HK-2 (cell line): ENCODE measurements around the gene SPATA31C1.
"Not testable (repeated sequence)": the region's sequence is repeated elsewhere in the genome, so short reads cannot be mapped to it uniquely, and the experiment has no call there.

Experiments used
- DNase-seq: peaks from one replicate; pipeline ENCODE4 v3.0.0-alpha.2; 2018; ENCODE audit not compliant: unreplicated experiment

SPATA31C1 gene

GRCh38 chr9:87937918-87938317, 20.2 kb downstream of the SPATA31C1 start:
- not testable (repeated sequence) for DNase-seq

DNA sequence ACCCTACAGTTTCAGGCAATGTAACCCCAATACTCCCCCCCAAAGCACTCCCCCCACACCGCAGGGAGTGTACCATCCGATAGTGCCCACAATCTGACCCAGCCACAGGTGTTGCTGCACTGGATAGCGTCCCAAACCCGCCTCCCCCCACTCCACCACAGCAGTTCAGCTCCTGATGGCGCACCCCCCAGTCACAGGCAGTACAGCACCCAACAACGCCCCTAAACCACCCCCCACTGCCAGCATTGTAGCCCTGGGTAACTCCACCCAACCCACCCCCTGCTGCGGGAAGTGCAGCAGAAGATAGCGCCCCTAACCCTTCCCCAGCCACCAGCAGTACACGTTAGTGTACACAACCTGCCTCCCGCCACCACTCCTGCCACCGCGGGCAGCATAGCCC, 20.6 kb downstream of the SPATA31C1 start:
- DNase-seq: not testable (repeated sequence)

GRCh38 chr9:87939096-87939495, 21.3 kb downstream of the SPATA31C1 start:
- not testable (repeated sequence) for DNase-seq

GRCh38 chr9:87944096-87944495, 26.3 kb downstream of the SPATA31C1 start:
- DNase-seq: no peak

- DNase-seq: no peak
These were observed 26.9 kb downstream of the SPATA31C1 start for GRCh38 chr9:87944682-87945081.

DNA sequence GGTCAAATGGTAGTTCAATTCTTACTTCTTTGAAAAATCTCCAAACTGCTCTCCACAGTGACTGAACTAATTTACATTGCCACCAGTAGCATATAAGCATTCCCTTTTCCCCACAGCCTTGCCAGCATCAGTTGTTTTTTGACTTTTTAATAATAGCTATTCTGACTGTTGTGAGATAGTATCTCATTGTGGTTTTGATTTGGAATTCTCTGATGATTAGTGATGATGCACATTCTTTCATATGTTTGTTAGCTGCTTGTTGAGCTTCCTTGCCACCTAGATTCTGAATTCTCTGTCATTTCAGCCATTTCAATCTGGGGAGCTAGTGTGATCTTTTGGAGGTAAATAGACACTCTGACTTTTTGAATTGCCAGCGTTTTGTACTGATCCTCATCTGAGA, 32.5 kb downstream of the SPATA31C1 start:
- DNase-seq: no peak

DNA sequence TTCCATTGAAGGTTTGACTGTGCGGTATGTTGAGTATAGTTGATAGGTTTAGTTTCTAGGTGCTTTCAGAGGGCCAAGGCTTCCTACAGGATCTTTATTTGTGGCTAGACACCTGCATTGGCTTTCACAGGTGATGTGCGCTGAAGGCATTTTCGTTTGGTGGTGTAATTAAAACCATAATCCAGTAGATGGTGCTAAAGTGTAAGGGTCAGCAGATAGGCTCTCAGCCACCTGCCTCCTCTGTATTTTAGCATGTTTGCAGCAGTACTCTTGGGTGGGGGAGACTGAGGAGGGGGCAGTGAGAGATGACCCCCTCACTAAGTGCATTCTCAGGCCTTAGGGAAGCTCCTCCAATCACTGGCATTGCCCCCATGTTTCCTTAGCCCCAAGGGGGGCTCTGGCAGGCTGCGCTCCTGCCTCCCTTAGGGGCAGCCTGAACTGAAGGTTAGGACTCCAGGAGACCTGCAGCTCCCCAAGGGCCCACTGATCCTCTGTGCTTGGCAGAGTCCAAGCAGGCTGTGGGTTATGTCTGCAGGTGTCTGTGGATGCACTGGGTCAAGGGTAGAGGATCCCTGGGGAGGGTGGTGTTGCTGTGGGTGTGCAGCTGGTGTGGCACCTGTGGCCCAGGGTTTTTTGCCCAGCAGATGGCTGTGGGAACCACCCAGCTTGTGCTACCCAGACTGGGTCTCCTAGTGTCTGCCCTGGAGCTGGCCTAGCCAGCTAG, 33.2 kb downstream of the SPATA31C1 start:
- DNase-seq: no peak

- no peak for DNase-seq
These were observed 36.5 kb downstream of the SPATA31C1 start for GRCh38 chr9:87954230-87954629.

DNA sequence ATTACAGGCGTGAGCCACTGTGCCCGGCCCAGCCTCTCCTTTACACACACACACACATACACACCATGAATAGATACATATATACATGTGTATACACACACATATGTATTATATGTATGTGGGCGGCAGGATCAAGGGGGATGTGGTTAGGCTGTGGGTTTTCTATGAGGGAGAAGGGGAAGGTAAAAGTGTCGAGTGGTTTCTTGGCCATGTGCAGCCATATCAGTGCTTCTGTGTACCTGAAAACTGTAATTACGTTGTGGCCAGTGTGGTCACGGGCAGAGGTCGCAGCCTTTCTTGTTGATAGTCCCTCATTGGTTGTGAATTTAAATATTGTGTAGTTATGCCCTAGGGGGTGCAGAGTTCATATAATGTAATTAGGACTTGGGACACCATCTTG, 40.1 kb downstream of the SPATA31C1 start:
- DNase-seq: no peak

DNA sequence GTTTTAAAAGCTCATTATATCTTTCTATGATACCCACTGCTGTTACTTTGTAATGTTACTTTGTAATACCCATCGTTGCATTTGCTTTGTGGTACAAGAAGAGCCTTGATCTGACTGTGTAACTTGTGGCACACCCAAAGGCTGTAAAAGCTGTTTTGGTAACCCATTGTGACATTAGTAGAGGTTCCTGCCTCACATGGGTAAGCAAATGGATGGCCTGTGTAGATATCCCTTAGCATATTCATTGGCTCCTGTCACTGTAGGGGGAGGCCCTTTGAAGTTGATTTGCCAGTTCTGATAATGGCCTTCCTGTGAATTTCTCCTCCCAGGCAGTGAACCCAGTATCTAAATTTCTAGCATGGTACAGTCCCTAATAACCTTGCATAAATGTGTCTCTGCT, 40.8 kb downstream of the SPATA31C1 start:
- DNase-seq: no peak

DNA sequence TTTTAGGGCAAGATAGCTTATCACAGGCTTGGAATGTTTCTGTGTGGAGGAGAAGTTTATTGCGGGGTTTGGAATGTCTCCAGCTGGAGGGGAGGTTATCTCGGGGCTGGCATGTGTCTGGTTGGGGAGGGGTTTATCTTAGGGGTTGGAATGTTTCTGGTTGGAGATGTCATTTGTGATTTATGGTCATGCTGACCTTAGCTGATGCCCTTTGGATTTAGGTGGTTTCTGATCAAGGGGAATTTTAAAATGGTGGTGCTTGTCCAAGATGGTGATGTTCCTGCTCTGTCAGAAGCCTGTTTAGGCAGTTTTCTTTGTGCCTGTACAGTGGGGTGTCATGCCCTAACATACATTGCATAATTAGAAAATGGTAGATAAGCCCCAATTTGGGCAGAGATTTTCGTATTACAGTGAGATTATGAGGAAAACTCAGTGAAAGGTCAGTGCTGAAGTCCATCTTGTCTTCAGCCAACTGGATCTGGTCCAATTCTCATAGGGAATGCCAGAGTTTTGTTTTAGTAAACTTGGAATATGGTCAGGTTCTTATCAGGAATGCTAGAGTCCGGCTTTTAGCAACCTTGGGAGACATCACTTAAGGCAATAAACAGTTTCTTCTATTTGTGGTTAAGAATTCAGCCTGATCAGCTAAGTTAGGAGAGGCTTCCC, 42.3 kb downstream of the SPATA31C1 start:
- DNase-seq: no peak

- DNase-seq: no peak
These were observed 46.0 kb downstream of the SPATA31C1 start for GRCh38 chr9:87963770-87964169.

- no peak for DNase-seq
These were observed 47.1 kb downstream of the SPATA31C1 start for GRCh38 chr9:87964826-87965225.

- DNase-seq: no peak
These were observed 50.4 kb downstream of the SPATA31C1 start for GRCh38 chr9:87968155-87968554.

GRCh38 chr9:87970602-87971001, 52.8 kb downstream of the SPATA31C1 start:
- no peak for DNase-seq

GRCh38 chr9:87973122-87973521, 55.4 kb downstream of the SPATA31C1 start:
- no peak for DNase-seq
